GM23338 (cell line): Measurements from ENCODE around the gene FERMT3. TPM values are rescaled to one million over a fixed set of nuclear protein-coding genes. Genes with fewer than 3 reads are reported as not detected.

Experiments used
- ATAC-seq: fragments of 200-7000 bp; cut with Tn5 transposase; 3 replicates; pipeline ENCODE4 v1.9.1; 2020
- DNase-seq: peaks from one replicate; pipeline ENCODE4 v3.0.0-alpha.2; 2015; ENCODE audit warnings: low spot score
- H2AFZ ChIP-seq: fragments of 200-600 bp; sonication (generic); 2 replicates; pipeline ENCODE4 v1.8.0; 2016; ENCODE audit warnings: antibody characterized with exemption, mild to moderate bottlenecking, moderate library complexity
- H3F3A ChIP-seq: fragments of 200-600 bp; sonication (generic); replicated peaks from 2 replicates; pipeline ENCODE4 v1.8.0; 2017; ENCODE audit warnings: antibody characterized with exemption, mixed run types, low read depth
- H3K27ac ChIP-seq: fragments of 200-600 bp; sonication (generic); 2 replicates; pipeline ENCODE4 v1.6.1; 2016; ENCODE audit warnings: low read depth
- H3K27me3 ChIP-seq: fragments of 200-600 bp; sonication (generic); 2 replicates; pipeline ENCODE4 v1.8.0; 2016; ENCODE audit warnings: mild to moderate bottlenecking, mixed run types, moderate library complexity; ENCODE audit not compliant: insufficient read depth
- H3K36me3 ChIP-seq: fragments of 200-600 bp; sonication (generic); 2 replicates; pipeline ENCODE4 v1.8.0; 2016; ENCODE audit warnings: mild to moderate bottlenecking; ENCODE audit not compliant: insufficient read depth
- H3K4me1 ChIP-seq: fragments of 200-600 bp; sonication (generic); 2 replicates; pipeline ENCODE4 v1.8.0; 2016; ENCODE audit warnings: mild to moderate bottlenecking, moderate library complexity; ENCODE audit not compliant: insufficient read depth
- H3K4me2 ChIP-seq: fragments of 200-600 bp; sonication (generic); 2 replicates; pipeline ENCODE4 v1.7.1; 2017; ENCODE audit warnings: mixed run types
- H3K4me3 ChIP-seq: fragments of 200-600 bp; sonication (generic); 2 replicates; pipeline ENCODE4 v1.6.1; 2016; ENCODE audit warnings: mixed run types
- H3K79me2 ChIP-seq: fragments of 200-600 bp; sonication (generic); replicated peaks from 2 replicates; pipeline ENCODE4 v1.8.0; 2017; ENCODE audit warnings: mild to moderate bottlenecking; ENCODE audit not compliant: insufficient read depth
- H3K9me2 ChIP-seq: fragments of 200-600 bp; sonication (generic); 2 replicates; pipeline ENCODE4 v1.8.0; 2017; ENCODE audit not compliant: insufficient read depth
- H4K20me1 ChIP-seq: fragments of 200-600 bp; sonication (generic); replicated peaks from 2 replicates; pipeline ENCODE4 v1.8.0; 2017; ENCODE audit warnings: mild to moderate bottlenecking; ENCODE audit not compliant: insufficient read depth
- H3K27ac Mint-ChIP-seq: 2 replicates; pipeline ENCODE4 v1.8.0; 2020; ENCODE audit warnings: inconsistent platforms, mild to moderate bottlenecking, moderate library complexity, mixed read lengths
- H3K27me3 Mint-ChIP-seq: 3 replicates; pipeline ENCODE4 v1.8.0; 2022; ENCODE audit warnings: low read depth, mild to moderate bottlenecking, moderate library complexity, mixed read lengths, inconsistent platforms; ENCODE audit not compliant: insufficient read depth, poor library complexity
- H3K36me3 Mint-ChIP-seq: 3 replicates; pipeline ENCODE4 v1.8.0; 2021; ENCODE audit warnings: low read depth, mild to moderate bottlenecking, inconsistent platforms, moderate library complexity, mixed read lengths
- H3K4me1 Mint-ChIP-seq: 3 replicates; pipeline ENCODE4 v1.8.0; 2020; ENCODE audit warnings: mild to moderate bottlenecking, inconsistent platforms, mixed read lengths
- H3K4me3 Mint-ChIP-seq: 3 replicates; pipeline ENCODE4 v1.8.0; 2021; ENCODE audit warnings: moderate library complexity, mild to moderate bottlenecking, inconsistent platforms, mixed read lengths
- H3K9me3 Mint-ChIP-seq: 3 replicates; pipeline ENCODE4 v1.8.0; 2020; ENCODE audit warnings: moderate library complexity, mild to moderate bottlenecking, inconsistent platforms, mixed read lengths
- CTCF ChIP-seq, 2 experiments: fragments of 200-600 bp in 1 of 2; sonication (generic) in 1 of 2; conservative IDR thresholded peaks; 2 replicates each; pipeline versions ENCODE4 v1.5.1 to v1.6.1; 2016 to 2017; ENCODE audit warnings: antibody characterized with exemption in 2 of 2, low read depth in 2 of 2, mild to moderate bottlenecking in 2 of 2, moderate library complexity in 1 of 2
- EZH2phosphoT487 ChIP-seq: fragments of 200-600 bp; sonication (generic); IDR thresholded peaks from one replicate; pipeline ENCODE4 v1.8.1; 2018; ENCODE audit warnings: antibody characterized with exemption; ENCODE audit not compliant: unreplicated experiment
- JUNB ChIP-seq: IDR thresholded peaks from one replicate; pipeline ENCODE4 v1.6.1; 2016; ENCODE audit warnings: antibody characterized with exemption; ENCODE audit not compliant: unreplicated experiment
- NANOG ChIP-seq: IDR thresholded peaks from 2 replicates; pipeline ENCODE4 v1.6.1; 2016; ENCODE audit warnings: antibody characterized with exemption, borderline replicate concordance
- POLR2AphosphoS5 ChIP-seq: IDR thresholded peaks from 2 replicates; pipeline ENCODE4 v1.6.1; 2016; ENCODE audit warnings: antibody characterized with exemption, low read depth
- STAT1 ChIP-seq: IDR thresholded peaks from one replicate; pipeline ENCODE4 v1.6.1; 2016; ENCODE audit warnings: antibody characterized with exemption; ENCODE audit not compliant: unreplicated experiment
- ZNF114 ChIP-seq: fragments of 250-450 bp; sonication (Bioruptor Pico); IDR thresholded peaks from 2 replicates; pipeline ENCODE4 v1.5.0; 2020; ENCODE audit warnings: mild to moderate bottlenecking, moderate library complexity
- ZNF331 ChIP-seq: fragments of 250-450 bp; sonication (Bioruptor Pico); IDR thresholded peaks from 2 replicates; pipeline ENCODE4 v1.5.0; 2020; ENCODE audit warnings: low read depth, mild to moderate bottlenecking, moderate library complexity
- polyA plus RNA-seq: library from polyadenylated mRNA; unstranded; fragments of >200 nt; fragmentation: Nextera tagmentation; extraction: Ambion mirVana; gene quantifications from 2 replicates; pipeline ENCODE4 v1.2.1, GENCODE V29; 2016
- total RNA-seq: library from RNA; depleted of rRNA; stranded (reverse); fragments of >200 nt; shearing (Covaris generic); gene quantifications from 2 replicates; pipeline ENCODE4 v1.2.3, GENCODE V29; 2014

Gene FERMT3
- total and polyA plus RNA-seq, 2 experiments from 2014 or later: 1.5 to 1.6 TPM

- H3K9me3 Mint-ChIP-seq: no peaks in the 10 kb centered on the region
- H3K27ac ChIP-seq: peak overlapping the region; percentile 59; the same call in 1 of the 2 replicates
- peaks cover 24% of the 10 kb centered on the region for H3K36me3 Mint-ChIP-seq
- no peaks in the 10 kb centered on the region; the same call in none of the 2 replicates for H4K20me1 ChIP-seq
- peak overlapping the region; percentile 18; the same call in 1 of the 2 replicates for H3K27ac Mint-ChIP-seq
- H3K36me3 ChIP-seq: 0 out of 2 replicates have a peak, but pooled peaks cover 5% of the 10 kb centered on the region
- peaks cover 26% of the 10 kb centered on the region for H3K27me3 Mint-ChIP-seq
- H3K4me3 Mint-ChIP-seq: peak overlapping the region; percentile 92
- no peaks in the 10 kb centered on the region for H3K27me3 ChIP-seq
- DNase-seq (no peak), ATAC-seq (no peak)
- H3K4me1 Mint-ChIP-seq: peaks cover 31% of the 10 kb centered on the region
- peaks cover 19% of the 10 kb centered on the region for H3K79me2 ChIP-seq
- no peaks in the 10 kb centered on the region for H3K9me2 ChIP-seq
- peaks cover 24% of the 10 kb centered on the region for H3K4me1 ChIP-seq
- no peak overlapping the region for H2AFZ ChIP-seq
- no peak for TF ChIP-seq NANOG
- peak overlapping the region; percentile 94; the same call in 1 of the 2 replicates for H3K4me3 ChIP-seq
- peak overlapping the region; percentile 98; the same call in 1 of the 2 replicates for H3K4me2 ChIP-seq
- peaks cover 22% of the 10 kb centered on the region for H3F3A ChIP-seq
These were observed 47.0 kb downstream of the FERMT3 start for GRCh38 chr11:64253481-64253880.

- H3K27ac ChIP-seq: no peak overlapping the region
- H3K9me2 ChIP-seq: no peaks in the 10 kb centered on the region
- H3K4me3 ChIP-seq: no peak overlapping the region
- Mint-ChIP-seq H3K27me3 (peaks cover 18% of the 10 kb centered on the region), H3K27ac (no peak overlapping the region), H3K4me3 (no peak overlapping the region), H3K36me3 (peaks cover 29% of the 10 kb centered on the region), H3K9me3 (no peaks in the 10 kb centered on the region), H3K4me1 (peaks cover 22% of the 10 kb centered on the region)
- no peaks in the 10 kb centered on the region; the same call in none of the 2 replicates for H4K20me1 ChIP-seq
- H3K79me2 ChIP-seq: peaks cover 19% of the 10 kb centered on the region
- peaks cover 14% of the 10 kb centered on the region for H3F3A ChIP-seq
- ATAC-seq: no peak
- no peak for DNase-seq
- H3K4me1 ChIP-seq: peaks cover 15% of the 10 kb centered on the region
- H2AFZ ChIP-seq: no peak overlapping the region
- H3K36me3 ChIP-seq: 0 out of 2 replicates have a peak, but pooled peaks cover 5% of the 10 kb centered on the region
- TF ChIP-seq CTCF (conservative IDR thresholded peaks at IDR 0.05; ENCODE audit: low read depth in 2 of 2) (no peak), JUNB (no peak), STAT1 (no peak), EZH2phosphoT487 (no peak), ZNF114 (CRISPR knock-in tag) (no peak), ZNF331 (CRISPR knock-in tag) (no peak), POLR2AphosphoS5 (no peak), NANOG (no peak)
- H3K4me2 ChIP-seq: no peak overlapping the region
- H3K27me3 ChIP-seq: no peaks in the 10 kb centered on the region
These were observed 47.8 kb downstream of the FERMT3 start for GRCh38 chr11:64254326-64254725.
